NCI-H345 treated with DMSO at 0.1 percent for 48 hours (cell line): ENCODE results near the gene TRUB2.

Source experiments
- DNase-seq: peaks from one replicate; lab custom pipeline; 2025; ENCODE audit not compliant: unreplicated experiment; lab: John Stamatoyannopoulos, UW

Gene TRUB2, protein sequence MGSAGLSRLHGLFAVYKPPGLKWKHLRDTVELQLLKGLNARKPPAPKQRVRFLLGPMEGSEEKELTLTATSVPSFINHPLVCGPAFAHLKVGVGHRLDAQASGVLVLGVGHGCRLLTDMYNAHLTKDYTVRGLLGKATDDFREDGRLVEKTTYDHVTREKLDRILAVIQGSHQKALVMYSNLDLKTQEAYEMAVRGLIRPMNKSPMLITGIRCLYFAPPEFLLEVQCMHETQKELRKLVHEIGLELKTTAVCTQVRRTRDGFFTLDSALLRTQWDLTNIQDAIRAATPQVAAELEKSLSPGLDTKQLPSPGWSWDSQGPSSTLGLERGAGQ

DNA sequence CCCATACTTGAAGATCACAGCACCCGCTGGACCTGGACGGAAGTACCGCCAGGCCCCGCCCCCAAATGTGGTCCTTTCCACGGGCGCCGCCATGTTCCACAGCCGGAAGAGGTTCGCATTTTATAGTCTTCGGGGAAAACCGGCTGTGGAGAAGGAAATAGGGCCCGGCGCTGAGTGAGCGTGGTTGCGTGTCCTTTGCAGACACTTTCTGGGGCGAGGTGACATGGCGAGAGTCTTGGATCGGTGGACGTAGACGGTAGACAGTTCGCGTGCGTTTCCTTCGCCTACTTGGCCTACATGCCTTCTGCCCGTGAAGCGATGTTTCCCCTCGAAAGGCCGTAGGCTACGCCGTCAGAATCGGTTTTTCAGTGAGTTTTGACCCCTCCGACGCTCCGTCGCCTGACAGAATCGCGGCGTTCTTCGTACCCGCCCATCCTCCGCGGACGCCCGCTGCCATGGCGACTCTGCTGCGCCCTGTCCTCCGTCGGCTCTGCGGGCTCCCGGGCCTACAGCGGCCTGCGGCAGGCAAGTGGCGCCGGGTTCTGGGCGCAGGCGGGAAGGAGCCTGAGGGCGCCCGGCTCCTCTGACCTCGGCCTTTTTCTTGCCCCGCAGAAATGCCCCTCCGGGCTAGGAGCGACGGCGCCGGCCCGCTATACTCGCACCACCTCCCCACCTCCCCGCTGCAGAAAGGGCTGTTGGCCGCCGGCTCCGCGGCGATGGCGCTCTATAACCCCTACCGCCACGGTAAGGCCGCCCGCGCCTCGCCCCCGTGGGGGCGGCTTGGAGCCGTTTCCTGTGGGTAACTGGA lies at the start of gene TRUB2, which contains the start of gene COQ4:
Gene TRUB2 (minus strand): TSS at position 44 of the 808 bp plus-strand sequence. CDS start 39 bp downstream, at position 5.
Gene COQ4 (plus strand): TSS at position 436 of the 808 bp plus-strand sequence. CDS start 20 bp downstream, at position 456.
- DNase-seq: peak; percentile 90

DNA sequence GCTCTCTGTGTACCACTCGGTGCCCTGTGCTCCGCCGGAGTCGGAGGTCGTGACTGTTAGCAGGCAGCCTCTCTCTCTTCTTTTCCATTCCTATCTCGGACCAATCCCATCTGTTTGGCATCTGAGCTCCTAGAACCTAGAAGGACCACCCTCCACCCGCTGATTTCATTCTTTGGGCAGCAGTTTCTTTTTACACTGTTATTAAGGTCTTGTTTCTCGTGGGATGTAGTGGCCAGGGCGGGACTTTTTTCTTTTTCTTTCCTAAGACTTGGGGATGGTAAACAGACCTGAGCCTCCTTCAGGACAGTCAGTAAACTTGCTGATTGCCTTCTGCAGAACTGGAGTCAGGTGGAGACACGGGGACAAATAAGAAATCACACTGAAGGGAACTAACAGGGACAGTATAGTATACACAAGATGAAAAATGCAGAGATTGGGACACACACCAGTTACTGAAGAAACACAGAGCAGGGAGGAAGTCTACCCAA lies 49.4 kb upstream of the TRUB2 start:
- no peak for DNase-seq

DNA sequence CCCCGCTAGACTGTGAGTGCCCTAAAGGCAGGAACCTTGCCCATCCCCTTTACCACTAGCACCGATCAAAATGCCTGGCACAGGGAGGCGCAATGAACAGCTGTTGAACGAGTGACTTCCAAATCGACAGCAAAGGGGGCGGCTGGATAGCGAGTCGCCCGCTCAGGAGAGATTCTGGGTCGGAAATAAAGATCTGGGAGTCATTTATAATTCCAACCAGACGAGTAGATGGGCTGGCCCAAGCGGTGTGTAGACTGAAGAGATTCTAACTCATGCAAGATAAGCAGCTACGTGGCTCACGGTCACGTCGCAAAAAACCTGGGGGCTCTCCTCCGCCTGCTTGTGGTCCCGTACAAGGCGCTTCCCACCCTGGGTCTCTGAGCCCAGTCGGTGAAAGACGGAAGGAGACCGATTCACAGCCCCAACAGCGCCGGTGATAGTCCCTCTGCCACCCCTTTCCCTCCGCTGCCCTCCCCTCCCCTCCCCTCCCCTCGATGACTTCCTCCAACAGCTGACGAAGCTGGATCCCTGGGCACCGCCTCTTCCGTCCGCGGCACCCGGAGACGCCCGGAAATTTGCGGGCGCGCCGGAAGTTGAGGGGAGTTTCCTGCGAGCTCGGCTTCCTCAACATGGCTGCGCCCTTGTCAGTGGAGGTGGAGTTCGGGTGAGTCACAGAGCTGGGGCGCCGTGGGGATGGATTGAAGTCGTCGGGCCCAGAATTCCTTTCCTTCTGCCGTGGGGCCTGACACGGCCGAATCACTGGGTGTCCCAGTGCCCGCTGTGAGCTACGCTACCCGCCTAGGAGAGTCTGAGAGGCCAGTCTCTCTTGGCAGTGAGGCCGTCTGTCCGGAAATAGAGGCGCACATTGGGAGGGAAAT lies 48.7 kb upstream of the TRUB2 start, which contains the start of gene URM1:
Gene URM1 (plus strand): TSS at position 623 of the 878 bp plus-strand sequence. CDS start 7 bp downstream, at position 630.
- DNase-seq: peak; percentile 84

DNA sequence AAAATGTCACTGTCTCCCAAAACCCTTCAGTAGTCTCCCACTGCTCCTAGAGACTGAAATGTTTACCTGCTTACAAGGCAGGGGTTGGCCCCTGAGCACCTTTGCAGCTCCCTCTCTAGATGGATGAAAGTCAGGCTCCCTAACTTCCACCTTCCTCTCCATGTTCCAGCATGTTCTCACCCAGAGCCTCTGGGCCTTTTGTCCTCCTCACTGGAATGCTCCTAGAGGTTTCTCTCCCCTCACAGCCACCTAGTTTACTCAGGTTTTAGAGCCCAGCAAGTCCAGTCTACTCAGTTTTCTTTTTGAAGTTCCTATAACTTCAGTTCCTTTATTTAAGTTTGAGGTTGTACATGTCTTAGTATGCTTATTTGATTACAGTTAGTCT lies 48.1 kb upstream of the TRUB2 start:
- no peak for DNase-seq

DNA sequence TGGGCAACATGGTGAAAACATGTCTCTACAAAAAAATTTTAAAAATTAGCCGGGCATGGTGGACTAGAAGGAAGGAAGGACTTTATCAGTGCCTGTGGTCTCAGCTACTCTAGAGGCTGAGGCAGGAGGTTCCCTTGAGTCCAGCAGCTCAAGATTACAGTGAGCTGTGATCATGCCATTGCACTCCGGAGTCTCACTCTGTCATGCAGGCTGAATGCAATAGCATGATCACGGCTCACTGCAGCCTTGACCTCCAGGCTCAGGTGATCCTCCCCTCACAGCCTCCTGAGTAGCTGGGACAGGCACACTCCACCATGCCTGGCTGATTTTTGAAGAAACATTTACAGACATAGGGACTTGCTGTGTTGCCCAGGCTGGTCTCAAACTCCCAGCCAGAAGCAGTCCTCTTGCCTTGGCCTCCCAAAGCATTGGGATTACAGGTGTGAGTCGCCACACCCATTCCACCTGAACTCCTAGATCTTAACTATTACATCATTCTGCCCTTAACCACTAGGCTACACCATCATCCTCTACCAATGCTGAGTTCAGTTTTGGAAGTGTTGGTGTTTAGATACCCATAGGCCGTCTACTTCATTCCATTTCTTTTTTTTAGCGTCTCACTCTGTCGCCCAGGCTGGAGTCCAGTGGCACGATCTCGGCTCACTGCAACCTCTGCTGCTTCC lies 46.9 kb upstream of the TRUB2 start:
- no peak for DNase-seq

DNA sequence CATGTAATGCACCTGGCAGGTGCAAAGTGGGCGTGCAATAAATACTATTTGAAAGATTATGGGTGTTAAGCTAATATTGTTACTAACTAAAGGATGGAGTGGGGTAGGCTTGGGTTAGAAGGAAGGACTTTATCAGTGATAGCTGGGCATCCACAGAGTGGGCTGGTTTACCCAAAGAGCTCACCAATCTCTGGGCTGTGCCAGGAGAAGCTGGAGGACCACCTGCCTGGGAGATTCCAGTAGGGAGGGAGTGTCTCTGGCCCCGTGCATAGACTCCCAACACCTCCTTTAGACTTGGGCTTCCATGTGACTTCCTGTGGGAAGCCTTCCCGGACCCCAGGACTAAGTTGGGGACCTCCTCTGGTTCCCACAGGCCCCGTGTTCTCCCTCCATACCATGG lies 43.3 kb upstream of the TRUB2 start:
- no peak for DNase-seq

DNA sequence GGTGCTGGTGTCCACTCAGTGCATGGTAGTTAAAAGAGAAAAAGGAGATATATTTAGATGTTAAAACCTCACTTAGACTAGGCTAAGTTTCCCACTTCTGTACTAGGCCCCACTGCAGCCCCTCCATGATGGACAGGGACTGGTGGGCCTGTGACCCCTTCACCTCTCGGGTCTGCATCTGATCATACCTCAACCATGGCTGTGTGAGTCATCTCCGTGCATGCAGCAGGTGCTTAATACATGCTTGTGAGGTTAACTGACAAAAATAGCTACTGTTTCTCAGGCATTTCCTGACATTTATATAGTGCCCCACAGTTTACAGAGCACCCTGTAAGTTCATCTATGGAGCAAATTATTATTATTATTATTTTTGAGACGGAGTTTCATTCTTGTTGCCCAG lies 40.5 kb upstream of the TRUB2 start:
- DNase-seq: no peak

DNA sequence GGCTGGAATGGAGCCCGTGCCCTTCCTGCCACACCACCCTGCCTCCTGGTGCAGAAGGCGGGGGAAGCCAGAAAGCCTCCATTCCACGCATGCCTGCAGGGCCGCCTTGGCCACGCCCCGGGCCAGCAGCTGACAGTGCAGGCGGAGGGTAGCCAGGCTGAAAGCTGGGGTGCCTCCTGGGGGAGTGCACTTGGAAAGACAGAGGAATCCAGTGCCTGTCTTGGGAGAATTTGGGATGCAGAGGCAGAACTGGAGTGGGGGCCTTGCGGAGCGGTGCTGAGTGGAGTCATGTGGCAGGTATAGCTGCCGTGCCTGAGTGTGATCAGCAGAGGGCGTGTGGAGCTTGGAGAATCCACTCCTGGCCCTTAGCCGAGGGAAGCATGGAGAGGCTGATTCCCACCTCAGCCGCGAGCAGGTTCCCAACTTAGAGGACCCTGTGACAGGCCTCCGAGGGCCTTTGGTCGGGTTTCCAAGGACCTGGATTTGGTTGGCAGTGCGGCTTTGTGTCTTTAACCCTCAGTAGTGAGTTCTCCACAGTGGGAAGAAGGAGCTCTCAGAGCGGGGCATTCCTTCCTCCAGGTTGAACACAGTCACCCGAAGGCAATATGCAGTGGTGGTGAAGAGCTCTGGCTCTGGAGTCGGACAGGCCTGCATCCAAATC lies 39.9 kb upstream of the TRUB2 start:
- DNase-seq: peak; percentile 53

DNA sequence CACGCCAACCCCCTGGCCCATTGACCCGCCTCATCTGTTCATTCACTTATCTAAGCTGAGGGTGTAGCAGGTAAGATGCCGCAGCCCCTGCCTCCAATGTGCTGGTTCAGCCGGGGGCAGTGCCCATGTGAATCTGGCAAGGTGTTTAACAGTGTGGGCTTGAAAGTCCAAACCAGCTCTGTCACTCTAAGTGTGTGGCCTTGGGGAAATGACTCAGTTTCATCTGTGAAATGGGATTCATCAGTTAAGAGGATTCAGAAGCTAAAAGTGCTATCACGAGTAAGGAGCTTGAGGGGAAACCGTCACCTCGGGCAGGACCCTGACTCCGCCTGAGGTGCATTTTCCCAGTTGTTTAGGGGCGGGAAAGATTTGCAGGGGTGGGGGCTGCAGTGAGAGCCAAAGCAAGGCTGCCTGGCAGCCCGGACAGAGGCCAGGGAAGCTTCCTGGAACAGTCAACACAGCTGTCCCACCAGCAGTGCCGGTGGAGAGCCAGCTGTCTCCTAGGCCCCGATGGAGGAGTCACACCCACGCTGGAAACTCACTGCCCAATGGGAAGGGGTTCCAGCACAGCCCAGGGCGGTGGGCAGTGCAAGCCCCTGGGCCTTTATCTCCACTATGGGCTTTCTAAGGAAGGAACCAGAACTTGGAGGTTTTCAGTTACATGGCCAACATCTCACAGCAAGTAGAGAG lies 39.2 kb upstream of the TRUB2 start:
- DNase-seq: no peak

DNA sequence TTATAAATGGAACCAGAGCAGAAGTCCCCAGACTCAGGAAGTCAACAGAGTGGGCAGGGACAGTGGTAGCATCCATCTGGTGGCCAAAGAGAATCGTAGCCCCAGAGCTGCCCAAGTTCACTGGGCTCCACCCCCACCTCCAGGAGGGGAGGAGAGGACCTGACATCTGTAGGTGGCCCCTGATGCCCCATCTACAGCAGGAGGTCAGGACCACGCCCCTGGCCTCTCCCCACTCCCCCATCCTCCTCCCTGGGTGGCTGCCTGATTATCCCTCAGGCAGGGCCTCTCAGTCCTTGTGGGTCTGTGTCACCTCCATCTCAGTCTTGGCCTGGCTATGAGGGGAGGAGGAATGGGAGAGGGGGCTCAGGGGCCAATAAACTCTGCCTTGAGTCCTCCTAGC lies 38.6 kb upstream of the TRUB2 start:
- DNase-seq: no peak

DNA sequence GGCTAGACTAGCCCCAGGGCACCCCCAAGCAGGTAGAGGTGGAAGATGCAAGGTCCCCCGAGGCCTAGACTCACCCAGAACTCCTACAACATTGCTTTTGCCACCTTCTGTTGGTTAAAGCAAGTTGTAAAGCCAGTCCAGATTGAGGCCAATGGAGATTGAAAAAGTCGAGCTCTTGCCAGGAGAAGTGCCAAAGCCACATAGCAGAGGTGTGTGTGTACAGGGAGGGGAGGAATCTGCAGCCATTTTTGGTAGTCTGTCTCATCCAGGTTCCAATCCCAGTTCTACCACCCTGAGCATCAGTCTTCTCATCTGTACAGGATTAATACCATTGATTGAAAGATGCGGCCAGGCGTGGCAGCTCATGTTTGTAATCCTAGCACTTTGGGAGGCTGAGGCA lies 36.6 kb upstream of the TRUB2 start:
- no peak for DNase-seq

DNA sequence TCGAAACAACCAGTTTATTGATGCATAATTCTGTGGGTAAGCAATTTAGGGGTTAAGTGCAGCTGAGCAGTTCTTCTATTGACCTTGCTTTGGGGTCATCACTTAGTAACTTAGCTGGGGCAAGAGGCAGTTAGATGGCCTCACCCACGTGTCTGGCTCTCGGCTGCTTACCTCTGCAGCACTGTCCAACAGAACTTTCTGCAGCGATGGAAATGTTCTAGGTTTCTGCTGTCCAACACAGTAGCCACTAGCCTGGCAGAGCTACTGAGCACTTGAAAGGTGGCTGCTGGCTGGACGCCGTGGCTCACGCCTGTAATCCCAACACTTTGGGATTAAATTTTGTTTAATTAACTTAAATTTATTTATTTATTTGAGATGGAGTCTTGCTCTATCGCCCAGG lies 35.8 kb upstream of the TRUB2 start:
- DNase-seq: no peak

DNA sequence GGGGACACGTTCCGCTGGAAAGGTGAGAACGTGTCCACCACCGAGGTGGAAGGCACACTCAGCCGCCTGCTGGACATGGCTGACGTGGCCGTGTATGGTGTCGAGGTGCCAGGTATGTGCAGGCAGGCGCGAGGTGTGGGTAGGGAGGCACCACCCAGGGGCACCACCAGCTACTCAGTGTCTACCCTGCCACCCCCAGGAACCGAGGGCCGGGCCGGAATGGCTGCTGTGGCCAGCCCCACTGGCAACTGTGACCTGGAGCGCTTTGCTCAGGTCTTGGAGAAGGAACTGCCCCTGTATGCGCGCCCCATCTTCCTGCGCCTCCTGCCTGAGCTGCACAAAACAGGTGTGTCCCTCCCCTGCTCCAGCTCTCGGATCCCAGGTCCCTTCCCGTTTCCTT lies 33.2 kb upstream of the TRUB2 start:
- DNase-seq: no peak

DNA sequence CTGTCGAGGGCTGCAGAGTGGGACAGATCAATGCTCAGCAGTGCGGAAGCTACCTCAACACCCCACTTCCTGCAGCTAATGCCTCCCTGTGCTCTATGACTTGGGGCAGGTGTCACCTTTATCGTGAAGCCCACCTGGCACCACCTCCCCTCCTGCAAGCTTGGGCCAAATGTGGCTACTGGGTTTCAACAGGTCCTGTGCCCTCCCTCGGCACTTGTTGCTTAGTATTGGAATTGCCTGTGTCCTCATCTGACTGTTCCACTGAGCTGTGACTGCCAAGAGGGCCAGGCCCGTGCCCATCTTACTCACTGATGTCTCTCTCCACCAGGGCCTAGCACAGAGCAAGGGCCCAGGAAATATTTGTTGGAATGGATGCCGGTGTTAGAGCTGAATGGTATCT lies 27.5 kb upstream of the TRUB2 start:
- DNase-seq: no peak

DNA sequence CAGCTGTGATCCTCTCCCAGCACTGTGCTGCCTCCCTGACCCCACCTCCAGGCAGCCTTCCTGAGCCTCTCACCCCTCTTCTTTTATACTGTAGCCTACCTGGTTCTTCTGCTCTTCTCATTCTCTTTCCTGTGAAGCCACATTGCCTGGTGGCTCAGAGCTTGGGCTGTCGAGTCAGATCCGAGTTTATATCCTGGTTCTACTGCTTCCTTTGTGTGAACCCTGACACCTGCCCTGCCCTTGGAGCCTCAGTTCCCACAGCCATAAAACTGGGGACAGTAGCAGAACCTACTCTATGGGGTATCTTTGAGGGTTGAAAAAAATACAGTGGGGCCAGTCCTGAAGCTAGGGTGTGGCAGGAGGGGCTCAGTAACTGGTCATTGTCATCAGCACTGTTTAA lies 26.9 kb upstream of the TRUB2 start:
- DNase-seq: no peak

DNA sequence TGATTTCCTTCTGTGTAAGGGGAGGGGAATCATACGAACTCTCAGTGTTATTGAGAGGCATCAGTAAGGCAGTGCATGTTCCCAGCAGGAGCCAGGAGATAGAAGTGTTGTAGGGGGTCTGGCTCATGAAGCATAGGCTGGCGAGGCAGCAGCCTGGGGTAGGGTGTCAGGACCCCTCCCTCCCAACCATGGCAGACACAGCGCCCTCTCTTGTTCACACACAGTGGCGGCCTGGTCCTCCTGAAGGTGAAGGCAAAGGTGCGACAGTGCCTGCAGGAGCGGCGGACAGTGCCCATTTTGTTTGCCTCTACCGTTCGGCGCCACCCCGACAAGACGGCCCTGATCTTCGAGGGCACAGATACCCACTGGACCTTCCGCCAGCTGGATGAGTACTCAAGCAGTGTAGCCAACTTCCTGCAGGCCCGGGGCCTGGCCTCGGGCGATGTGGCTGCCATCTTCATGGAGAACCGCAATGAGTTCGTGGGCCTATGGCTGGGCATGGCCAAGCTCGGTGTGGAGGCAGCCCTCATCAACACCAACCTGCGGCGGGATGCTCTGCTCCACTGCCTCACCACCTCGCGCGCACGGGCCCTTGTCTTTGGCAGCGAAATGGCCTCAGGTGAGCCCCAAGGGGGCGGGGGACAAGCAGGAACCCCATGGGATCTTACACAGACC lies 22.8 kb upstream of the TRUB2 start:
- DNase-seq: no peak

DNA sequence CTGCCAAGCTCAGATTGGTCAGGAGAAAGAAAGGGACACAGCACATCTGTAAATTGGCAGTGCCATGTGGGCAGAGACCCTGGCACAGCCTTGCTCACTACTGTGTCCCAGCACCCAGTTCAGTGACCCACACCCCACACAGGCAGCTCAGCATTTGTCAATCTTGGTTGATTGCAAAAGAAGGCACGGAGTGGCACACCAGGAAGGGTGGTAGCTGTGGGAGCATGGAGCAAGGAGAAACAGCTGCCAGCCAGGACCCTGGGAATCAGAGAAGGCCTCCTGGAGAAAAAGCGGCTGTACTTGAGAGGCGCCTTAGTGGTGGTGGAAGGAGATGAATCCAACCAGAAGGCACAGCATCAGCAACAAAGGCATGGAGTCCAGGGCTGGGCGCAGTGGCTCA lies 21.6 kb upstream of the TRUB2 start:
- DNase-seq: no peak

DNA sequence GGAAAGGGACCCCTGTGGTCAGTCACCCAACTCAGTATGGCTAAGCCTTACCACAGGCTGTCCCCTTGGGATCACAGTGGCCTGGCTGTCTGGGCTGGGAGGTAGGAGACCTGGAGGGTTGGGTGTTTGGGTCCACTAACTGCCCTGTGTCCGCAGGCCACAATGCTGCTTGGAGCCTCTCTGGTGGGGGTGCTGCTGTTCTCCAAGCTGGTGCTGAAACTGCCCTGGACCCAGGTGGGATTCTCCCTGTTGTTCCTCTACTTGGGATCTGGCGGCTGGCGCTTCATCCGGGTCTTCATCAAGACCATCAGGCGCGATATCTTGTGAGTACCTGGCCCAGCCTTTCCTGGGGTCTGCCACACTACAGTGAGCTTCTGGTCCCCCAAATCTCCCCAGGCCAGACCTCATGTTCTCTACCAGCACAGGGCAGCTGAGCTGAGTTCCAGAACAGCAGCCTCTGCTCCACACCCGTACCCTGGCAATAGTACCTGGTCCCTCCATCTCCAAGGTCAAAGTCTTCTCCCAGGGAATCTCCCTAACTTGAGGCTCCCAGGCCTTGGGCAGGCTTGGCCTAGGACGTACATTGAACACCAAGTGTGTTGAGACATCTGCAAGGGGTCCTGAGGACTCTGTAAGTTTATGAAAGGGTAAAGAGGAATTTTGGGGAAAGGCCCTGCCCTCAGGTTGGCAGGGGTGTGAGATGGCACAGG lies 20.9 kb upstream of the TRUB2 start:
- no peak for DNase-seq
